Peyer's patch (tissue), 4 donors: ENCODE results near the gene NLRC3. TPM values are rescaled to one million over a fixed set of nuclear protein-coding genes. Genes with fewer than 3 reads are reported as not detected.
A peak's percentile ranks its signal among the peaks of the same experiment; 100 is the strongest.
"Not testable (repeated sequence)": the region's sequence is repeated elsewhere in the genome, so short reads cannot be mapped to it uniquely, and the experiment has no call there.

Experiments
- DNase-seq, 3 donors: peaks; one replicate each; pipeline ENCODE4 v3.0.0-alpha.2; 2017 to 2019
- H3K27ac ChIP-seq, 4 donors: fragments of 200-600 bp; sonication (generic); one replicate each; pipeline ENCODE4 v1.5.1; 2016 to 2019
- H3K27me3 ChIP-seq, 2 donors: fragments of 200-600 bp; sonication (generic); one replicate each; pipeline ENCODE4 v1.5.1; 2019
- H3K36me3 ChIP-seq, 3 donors: fragments of 200-600 bp; sonication (generic); one replicate each; pipeline ENCODE4 v1.5.1; 2016 to 2019
- H3K4me1 ChIP-seq, 4 donors: fragments of 200-600 bp; sonication (generic); one replicate each; pipeline ENCODE4 v1.5.1; 2016 to 2019
- H3K4me3 ChIP-seq, 4 donors: fragments of 200-600 bp; sonication (generic); 1 replicate in 3 of 4; 2 replicates in 1 of 4; pipeline ENCODE4 v1.5.1; 2016 to 2019; ENCODE audit warnings: mild to moderate bottlenecking in 1 of 4
- H3K9me3 ChIP-seq, 4 donors: fragments of 200-600 bp; sonication (generic); one replicate each; pipeline ENCODE4 v1.5.1; 2016 to 2019; ENCODE audit warnings: mild to moderate bottlenecking in 1 of 4
- POLR2A ChIP-seq, 2 donors: fragments of 450-650 bp; IDR thresholded peaks; one replicate each; pipeline ENCODE4 v1.5.1; 2017; ENCODE audit warnings: antibody characterized with exemption in 2 of 2, mild to moderate bottlenecking in 2 of 2, moderate library complexity in 2 of 2
- total RNA-seq, 4 donors: library from RNA; depleted of rRNA; stranded (reverse); fragments of >200 nt; gene quantifications; one replicate each; pipeline ENCODE4 v1.1.0, GENCODE V29; 2016
- TF ChIP-seq, protein P1 (sequence below), 6 experiments: fragments of 450-650 bp in 4 of 6; fragments of 200-600 bp in 2 of 6; sonication (generic) in 1 of 6; IDR thresholded peaks; one replicate each; pipeline ENCODE4 v1.5.1; 2017 to 2019; ENCODE audit warnings: antibody characterized with exemption in 6 of 6, mild to moderate bottlenecking in 3 of 6, moderate library complexity in 1 of 6

The NLRC3 gene
- total RNA-seq, 4 donors from 2014 or later: 4.4 to 32.2 (median 7.3) TPM

- H3K27ac ChIP-seq: peak overlapping the region in 3 of 4 donors; percentile 18 to 30 (median 30)
- no peak for TF ChIP-seq POLR2A (IDR thresholded peaks at IDR 0.05)
- TF ChIP-seq, protein P1, sequence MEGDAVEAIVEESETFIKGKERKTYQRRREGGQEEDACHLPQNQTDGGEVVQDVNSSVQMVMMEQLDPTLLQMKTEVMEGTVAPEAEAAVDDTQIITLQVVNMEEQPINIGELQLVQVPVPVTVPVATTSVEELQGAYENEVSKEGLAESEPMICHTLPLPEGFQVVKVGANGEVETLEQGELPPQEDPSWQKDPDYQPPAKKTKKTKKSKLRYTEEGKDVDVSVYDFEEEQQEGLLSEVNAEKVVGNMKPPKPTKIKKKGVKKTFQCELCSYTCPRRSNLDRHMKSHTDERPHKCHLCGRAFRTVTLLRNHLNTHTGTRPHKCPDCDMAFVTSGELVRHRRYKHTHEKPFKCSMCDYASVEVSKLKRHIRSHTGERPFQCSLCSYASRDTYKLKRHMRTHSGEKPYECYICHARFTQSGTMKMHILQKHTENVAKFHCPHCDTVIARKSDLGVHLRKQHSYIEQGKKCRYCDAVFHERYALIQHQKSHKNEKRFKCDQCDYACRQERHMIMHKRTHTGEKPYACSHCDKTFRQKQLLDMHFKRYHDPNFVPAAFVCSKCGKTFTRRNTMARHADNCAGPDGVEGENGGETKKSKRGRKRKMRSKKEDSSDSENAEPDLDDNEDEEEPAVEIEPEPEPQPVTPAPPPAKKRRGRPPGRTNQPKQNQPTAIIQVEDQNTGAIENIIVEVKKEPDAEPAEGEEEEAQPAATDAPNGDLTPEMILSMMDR (IDR thresholded peaks at IDR 0.05): no peak
- H3K4me3 ChIP-seq: no peak overlapping the region
- H3K9me3 ChIP-seq: no peaks in the 10 kb centered on the region
- H3K27me3 ChIP-seq: no peaks in the 10 kb centered on the region
- H3K4me1 ChIP-seq: peaks cover 0 to 16% (median 1%) of the 10 kb centered on the region in 4 donors
- H3K36me3 ChIP-seq: peaks cover 0 to 8% (median 0%) of the 10 kb centered on the region in 3 donors
- DNase-seq: peak in 2 of 3 donors; percentile 31 to 52
These were observed 73.7 kb downstream of the NLRC3 start for GRCh38 chr16:3503523-3503922.

DNA sequence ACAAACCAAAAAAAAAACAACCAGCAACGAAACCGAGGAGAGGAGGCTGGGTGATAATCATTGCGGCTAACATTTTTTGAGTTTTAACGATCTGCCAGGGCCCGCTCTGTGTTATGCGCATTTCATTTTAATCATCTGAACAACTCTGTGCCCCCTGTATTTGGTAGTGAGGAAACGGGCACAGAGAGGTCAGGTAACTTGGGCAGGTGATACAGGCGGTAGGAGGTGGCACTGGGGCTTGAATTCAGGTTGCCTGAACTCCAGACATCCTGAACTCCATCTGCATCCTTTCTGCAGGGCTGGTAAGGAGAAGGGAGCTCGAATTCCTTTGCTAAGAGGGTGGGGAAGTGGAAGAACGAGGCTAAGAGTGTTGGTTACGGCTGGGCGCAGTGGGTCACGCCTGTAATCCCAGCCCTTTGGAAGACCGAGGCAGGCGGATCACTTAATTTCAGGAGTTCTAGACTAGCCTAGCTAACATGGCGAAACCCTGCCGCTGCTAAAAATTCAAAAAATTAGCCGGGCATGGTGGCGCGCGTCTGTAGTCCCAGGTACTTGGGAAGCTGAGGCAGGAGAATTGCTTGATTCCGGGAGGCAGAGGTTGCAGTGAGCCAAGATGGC is 75.3 kb downstream of the NLRC3 start:
- H3K4me1 ChIP-seq: peaks cover 0 to 16% (median 1%) of the 10 kb centered on the region in 4 donors
- H3K9me3 ChIP-seq: no peaks in the 10 kb centered on the region
- peak in 1 of 3 donors; percentile 41 for DNase-seq
- peak overlapping the region in 3 of 4 donors; percentile 65 to 82 (median 78) for H3K4me3 ChIP-seq
- TF ChIP-seq, protein P1 (IDR thresholded peaks at IDR 0.05): no peak
- no peak for TF ChIP-seq POLR2A (IDR thresholded peaks at IDR 0.05)
- no peaks in the 10 kb centered on the region for H3K36me3 ChIP-seq
- H3K27ac ChIP-seq: peak overlapping the region in 1 of 4 donors; percentile 66
- H3K27me3 ChIP-seq: no peaks in the 10 kb centered on the region

DNA sequence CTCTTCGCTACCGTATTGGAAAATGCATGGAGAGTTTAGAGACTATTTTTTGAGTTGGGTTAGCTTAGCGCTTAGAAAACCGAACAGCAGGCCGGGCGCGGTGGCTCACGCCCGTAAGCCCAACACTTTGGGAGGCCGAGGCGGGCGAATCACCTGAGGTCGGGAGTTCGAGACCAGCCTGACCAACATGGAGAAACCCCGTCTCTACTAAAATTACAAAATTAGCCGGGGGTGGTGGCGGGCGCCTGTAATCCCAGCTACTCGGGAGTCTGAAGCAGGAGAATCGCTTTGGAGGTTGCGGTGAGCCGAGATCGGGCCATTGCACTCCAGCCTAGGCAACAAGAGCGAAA is 75.8 kb downstream of the NLRC3 start:
- H3K27ac ChIP-seq: peak overlapping the region; percentile 30 to 70 (median 55)
- H3K9me3 ChIP-seq, DNase-seq, H3K36me3 ChIP-seq, H3K27me3 ChIP-seq: not testable (repeated sequence)
- H3K4me3 ChIP-seq: peak overlapping the region; percentile 65 to 84 (median 80)
- peaks cover 0 to 16% (median 1%) of the 10 kb centered on the region in 4 donors for H3K4me1 ChIP-seq

DNA sequence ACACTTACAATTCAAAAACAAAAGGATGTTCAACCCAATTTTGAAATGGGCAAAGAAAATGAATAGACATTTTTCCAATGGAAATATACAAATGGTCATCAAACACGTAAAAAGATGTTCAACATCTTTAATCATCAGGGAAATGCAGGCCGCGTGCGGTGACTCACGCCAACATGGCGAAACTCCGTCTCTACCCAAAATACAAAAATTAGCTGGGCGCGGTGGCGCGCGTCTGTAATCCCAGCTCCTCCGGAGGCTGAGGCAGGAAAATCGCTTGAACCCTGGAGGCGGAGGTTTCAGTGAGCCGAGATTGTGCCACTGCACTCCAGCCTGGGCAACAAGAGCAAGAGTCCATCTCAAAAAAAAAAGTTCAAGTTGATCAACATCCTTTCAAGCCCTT is 78.2 kb downstream of the NLRC3 start:
- Histone ChIP-seq H3K4me3 (no peak overlapping the region), H3K4me1 (peaks cover 0 to 16% (median 1%) of the 10 kb centered on the region in 4 donors), H3K9me3 (no peaks in the 10 kb centered on the region), H3K36me3 (no peaks in the 10 kb centered on the region), H3K27ac (no peak overlapping the region), H3K27me3 (no peaks in the 10 kb centered on the region)
- DNase-seq: peak in 1 of 3 donors; percentile 44
- TF ChIP-seq, protein P1 (IDR thresholded peaks at IDR 0.05): no peak
- TF ChIP-seq POLR2A (IDR thresholded peaks at IDR 0.05): no peak

DNA sequence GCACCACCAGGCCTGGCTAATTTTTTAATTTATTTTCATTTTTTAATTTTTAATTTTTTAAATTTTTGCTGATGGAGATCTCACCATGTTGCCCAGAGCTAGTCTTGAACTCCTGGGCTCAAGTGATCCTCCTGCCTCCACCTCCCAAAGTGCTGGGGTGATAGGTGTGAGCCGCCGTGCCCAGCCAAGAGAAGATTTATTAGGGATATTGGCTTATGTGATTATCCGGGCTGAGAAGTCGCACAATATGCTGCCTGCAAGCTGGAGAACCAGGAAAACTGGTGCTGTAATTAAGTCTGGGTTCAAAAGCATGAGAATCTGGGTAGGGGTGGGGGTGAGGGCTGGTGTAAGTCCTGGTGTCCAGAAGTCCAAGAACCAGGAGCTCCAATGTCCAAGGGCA is 79.4 kb downstream of the NLRC3 start:
- peak in 1 of 3 donors; percentile 18 for DNase-seq
- H3K27ac ChIP-seq: no peak overlapping the region

DNA sequence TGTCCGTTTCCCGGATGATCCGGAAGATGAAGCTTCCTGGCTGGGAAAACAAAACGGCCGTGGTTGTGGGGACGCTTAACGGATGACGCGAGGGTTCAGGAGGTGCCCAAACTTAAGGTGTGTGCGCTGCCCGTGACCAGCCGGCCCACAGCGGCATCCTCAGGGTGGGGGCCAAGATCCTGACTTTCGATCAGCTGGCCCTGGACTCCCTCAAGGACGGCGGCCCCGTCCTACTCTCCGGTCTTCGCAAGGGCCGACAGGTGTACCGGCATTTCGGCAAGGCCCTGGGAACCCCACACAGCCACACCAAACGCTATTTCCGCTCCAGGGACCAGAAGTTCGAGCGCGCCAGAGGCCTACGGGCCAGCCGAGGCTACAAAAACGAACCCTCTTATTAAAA is 80.8 kb downstream of the NLRC3 start:
- H3K4me3 ChIP-seq: no peak overlapping the region
- DNase-seq: no peak
- peaks cover 0 to 8% (median under 1%) of the 10 kb centered on the region in 4 donors for H3K4me1 ChIP-seq
- H3K27ac ChIP-seq: no peak overlapping the region
- no peaks in the 10 kb centered on the region for H3K27me3 ChIP-seq
- TF ChIP-seq POLR2A (IDR thresholded peaks at IDR 0.05): no peak
- TF ChIP-seq, protein P1 (IDR thresholded peaks at IDR 0.05): no peak
- no peaks in the 10 kb centered on the region for H3K36me3 ChIP-seq
- H3K9me3 ChIP-seq: no peaks in the 10 kb centered on the region

More for the DNA sequence above, 79.4 kb downstream of the NLRC3 start:
- Histone ChIP-seq H3K4me3 (no peak overlapping the region), H3K4me1 (peaks cover 0 to 16% (median 1%) of the 10 kb centered on the region in 4 donors), H3K9me3 (no peaks in the 10 kb centered on the region), H3K36me3 (no peaks in the 10 kb centered on the region), H3K27me3 (no peaks in the 10 kb centered on the region)
- TF ChIP-seq, protein P1 (IDR thresholded peaks at IDR 0.05): no peak
- TF ChIP-seq POLR2A (IDR thresholded peaks at IDR 0.05): no peak
